Esophagus squamous epithelium (tissue), 4 donors: ENCODE measurements around the gene TRNP1.

ENCODE experiments used
- CTCF ChIP-seq, 6 experiments: fragments of 450-650 bp in 4 of 6; fragments of 200-600 bp in 2 of 6; sonication (generic) in 2 of 6; IDR thresholded peaks; one replicate each; pipeline ENCODE4 v1.5.1; 2016 to 2019; ENCODE audit warnings: antibody characterized with exemption in 6 of 6, mild to moderate bottlenecking in 4 of 6, moderate library complexity in 4 of 6
- POLR2A ChIP-seq, 4 donors: fragments of 450-650 bp; IDR thresholded peaks; one replicate each; pipeline ENCODE4 v1.6.1; 2017; ENCODE audit warnings: antibody characterized with exemption in 4 of 4, mild to moderate bottlenecking in 4 of 4, moderate library complexity in 3 of 4

GRCh38 chr1:27049100-27049499 is 55.6 kb downstream of the TRNP1 start:
- TF ChIP-seq CTCF (IDR thresholded peaks at IDR 0.05) (no peak), POLR2A (IDR thresholded peaks at IDR 0.05) (no peak)
